Measurements from ENCODE around the gene CCDC18.
"Not testable (repeated sequence)": the region's sequence is repeated elsewhere in the genome, so short reads cannot be mapped to it uniquely, and the experiment has no call there.

The CCDC18 gene

GRCh38 chr1:93262645-93263044 is 82.1 kb downstream of the CCDC18 start:
- H3K9me3 Mint-ChIP-seq = peaks cover 15% of the 10 kb centered on the region
- peaks cover 51% of the 10 kb centered on the region for H3K36me3 Mint-ChIP-seq
- H3K27ac Mint-ChIP-seq = no peak overlapping the region
- H3K4me3 Mint-ChIP-seq = no peak overlapping the region
- no peaks in the 10 kb centered on the region for H3K27me3 Mint-ChIP-seq
- peaks cover 2% of the 10 kb centered on the region for H3K4me1 Mint-ChIP-seq
- DNase-seq (ENCODE audit: low spot score in 2 of 2) = no peak
- ATAC-seq (ENCODE audit: low read depth) = no peak

- ATAC-seq (ENCODE audit: low read depth); H3K4me1 Mint-ChIP-seq; H3K9me3 Mint-ChIP-seq; H3K27me3 Mint-ChIP-seq; H3K27ac Mint-ChIP-seq; H3K4me3 Mint-ChIP-seq; DNase-seq (ENCODE audit: low spot score in 2 of 2): not testable (repeated sequence)
- peaks cover 31% of the 10 kb centered on the region for H3K36me3 Mint-ChIP-seq
Observed at GRCh38 chr1:93268888-93269287, 88.4 kb downstream of the CCDC18 start.

- not testable (repeated sequence) for ATAC-seq (ENCODE audit: low read depth); H3K4me3 Mint-ChIP-seq; H3K9me3 Mint-ChIP-seq; DNase-seq (ENCODE audit: low spot score in 2 of 2); H3K4me1 Mint-ChIP-seq; H3K27ac Mint-ChIP-seq; H3K27me3 Mint-ChIP-seq
- peaks cover 12% of the 10 kb centered on the region for H3K36me3 Mint-ChIP-seq
Observed at GRCh38 chr1:93275262-93275633, 94.7 kb downstream of the CCDC18 start.

GRCh38 chr1:93275634-93276295 is 95.2 kb downstream of the CCDC18 start:
- ATAC-seq (ENCODE audit: low read depth) = no peak
- no peak overlapping the region for H3K4me3 Mint-ChIP-seq
- H3K4me1 Mint-ChIP-seq = no peaks in the 10 kb centered on the region
- peaks cover 15% of the 10 kb centered on the region for H3K36me3 Mint-ChIP-seq
- peaks cover 9% of the 10 kb centered on the region for H3K9me3 Mint-ChIP-seq
- no peaks in the 10 kb centered on the region for H3K27me3 Mint-ChIP-seq
- H3K27ac Mint-ChIP-seq = no peak overlapping the region
- no peak for DNase-seq (ENCODE audit: low spot score in 2 of 2)

- H3K27ac Mint-ChIP-seq; DNase-seq (ENCODE audit: low spot score in 2 of 2); ATAC-seq (ENCODE audit: low read depth); H3K4me1 Mint-ChIP-seq; H3K4me3 Mint-ChIP-seq; H3K9me3 Mint-ChIP-seq; H3K27me3 Mint-ChIP-seq: not testable (repeated sequence)
- H3K36me3 Mint-ChIP-seq = peaks cover 21% of the 10 kb centered on the region
Observed at GRCh38 chr1:93277530-93277929, 97.0 kb downstream of the CCDC18 start.

- peaks cover 10% of the 10 kb centered on the region for H3K9me3 Mint-ChIP-seq
- H3K27me3 Mint-ChIP-seq = no peaks in the 10 kb centered on the region
- no peak overlapping the region for H3K4me3 Mint-ChIP-seq
- H3K4me1 Mint-ChIP-seq = no peaks in the 10 kb centered on the region
- DNase-seq (ENCODE audit: low spot score in 2 of 2) (no peak), ATAC-seq (ENCODE audit: low read depth) (no peak)
- H3K36me3 Mint-ChIP-seq = peaks cover 46% of the 10 kb centered on the region
- no peak overlapping the region for H3K27ac Mint-ChIP-seq
Observed at GRCh38 chr1:93283496-93283895, 103.0 kb downstream of the CCDC18 start.

GRCh38 chr1:93288558-93288957 is 108.0 kb downstream of the CCDC18 start:
- DNase-seq (ENCODE audit: low spot score in 2 of 2) (no peak), ATAC-seq (ENCODE audit: low read depth) (no peak)
- no peak overlapping the region for H3K4me3 Mint-ChIP-seq
- H3K4me1 Mint-ChIP-seq = no peaks in the 10 kb centered on the region
- H3K9me3 Mint-ChIP-seq = peaks cover 10% of the 10 kb centered on the region
- H3K27me3 Mint-ChIP-seq = no peaks in the 10 kb centered on the region
- H3K27ac Mint-ChIP-seq = no peak overlapping the region
- H3K36me3 Mint-ChIP-seq = peaks cover 57% of the 10 kb centered on the region

- Mint-ChIP-seq H3K4me1 (no peaks in the 10 kb centered on the region), H3K27ac (no peak overlapping the region), H3K9me3 (no peaks in the 10 kb centered on the region), H3K27me3 (no peaks in the 10 kb centered on the region), H3K4me3 (no peak overlapping the region), H3K36me3 (peaks cover 18% of the 10 kb centered on the region)
- no peak for ATAC-seq (ENCODE audit: low read depth)
- no peak for DNase-seq (ENCODE audit: low spot score in 2 of 2)
Observed at GRCh38 chr1:93296555-93297154, 116.1 kb downstream of the CCDC18 start.

GRCh38 chr1:93301131-93301530 is 120.6 kb downstream of the CCDC18 start:
- peaks cover 7% of the 10 kb centered on the region for H3K36me3 Mint-ChIP-seq
- ATAC-seq (ENCODE audit: low read depth) = no peak
- no peaks in the 10 kb centered on the region for H3K4me1 Mint-ChIP-seq
- no peak overlapping the region for H3K27ac Mint-ChIP-seq
- no peak overlapping the region for H3K4me3 Mint-ChIP-seq
- no peaks in the 10 kb centered on the region for H3K27me3 Mint-ChIP-seq
- no peaks in the 10 kb centered on the region for H3K9me3 Mint-ChIP-seq
- DNase-seq (ENCODE audit: low spot score in 2 of 2) = no peak

- Mint-ChIP-seq H3K27me3 (no peaks in the 10 kb centered on the region), H3K4me3 (no peak overlapping the region), H3K4me1 (no peaks in the 10 kb centered on the region), H3K36me3 (peaks cover 7% of the 10 kb centered on the region), H3K27ac (no peak overlapping the region), H3K9me3 (no peaks in the 10 kb centered on the region)
- DNase-seq (ENCODE audit: low spot score in 2 of 2) (no peak), ATAC-seq (ENCODE audit: low read depth) (no peak)
Observed at GRCh38 chr1:93302078-93302477, 121.6 kb downstream of the CCDC18 start.

- ATAC-seq (ENCODE audit: low read depth) = peak; percentile 60
- H3K27ac Mint-ChIP-seq = no peak overlapping the region
- no peaks in the 10 kb centered on the region for H3K27me3 Mint-ChIP-seq
- H3K4me3 Mint-ChIP-seq = no peak overlapping the region
- no peaks in the 10 kb centered on the region for H3K4me1 Mint-ChIP-seq
- peak; percentile 21 to 46 for DNase-seq (ENCODE audit: low spot score in 2 of 2)
- no peaks in the 10 kb centered on the region for H3K9me3 Mint-ChIP-seq
- H3K36me3 Mint-ChIP-seq = peaks cover 3% of the 10 kb centered on the region
Observed at GRCh38 chr1:93304716-93305138, 124.2 kb downstream of the CCDC18 start.

- ATAC-seq (ENCODE audit: low read depth) = no peak
Observed at GRCh38 chr1:93306920-93307319, 126.4 kb downstream of the CCDC18 start.

GRCh38 chr1:93313026-93313425 is 132.5 kb downstream of the CCDC18 start:
- Mint-ChIP-seq H3K4me3 (no peak overlapping the region), H3K9me3 (no peaks in the 10 kb centered on the region), H3K36me3 (peaks cover 10% of the 10 kb centered on the region), H3K4me1 (no peaks in the 10 kb centered on the region), H3K27me3 (no peaks in the 10 kb centered on the region), H3K27ac (no peak overlapping the region)
- ATAC-seq (ENCODE audit: low read depth) = no peak
- no peak for DNase-seq (ENCODE audit: low spot score in 2 of 2)

More at GRCh38 chr1:93306920-93307319, 126.4 kb downstream of the CCDC18 start:
- no peak for DNase-seq (ENCODE audit: low spot score in 2 of 2)
- Mint-ChIP-seq H3K27me3 (no peaks in the 10 kb centered on the region), H3K9me3 (no peaks in the 10 kb centered on the region), H3K4me3 (no peak overlapping the region), H3K27ac (no peak overlapping the region), H3K4me1 (no peaks in the 10 kb centered on the region), H3K36me3 (peaks cover 5% of the 10 kb centered on the region)

- Mint-ChIP-seq H3K9me3 (no peaks in the 10 kb centered on the region), H3K27ac (no peak overlapping the region), H3K4me3 (no peak overlapping the region), H3K27me3 (no peaks in the 10 kb centered on the region), H3K4me1 (no peaks in the 10 kb centered on the region), H3K36me3 (peaks cover 6% of the 10 kb centered on the region)
- ATAC-seq (ENCODE audit: low read depth) (no peak), DNase-seq (ENCODE audit: low spot score in 2 of 2) (no peak)
Observed at GRCh38 chr1:93317207-93317606, 136.7 kb downstream of the CCDC18 start.

- Mint-ChIP-seq H3K36me3 (peaks cover 4% of the 10 kb centered on the region), H3K4me3 (no peak overlapping the region), H3K4me1 (no peaks in the 10 kb centered on the region), H3K9me3 (no peaks in the 10 kb centered on the region), H3K27me3 (no peaks in the 10 kb centered on the region), H3K27ac (no peak overlapping the region)
- ATAC-seq (ENCODE audit: low read depth) (no peak), DNase-seq (ENCODE audit: low spot score in 2 of 2) (no peak)
Observed at GRCh38 chr1:93317943-93318342, 137.4 kb downstream of the CCDC18 start.

Measured in memory B cell (primary cell).